A673 (cell line): ENCODE data around the gene BBS5. TPM values are rescaled to one million over a fixed set of nuclear protein-coding genes. Genes with fewer than 3 reads are reported as not detected.

Experiments
- BruUV-seq: library from RNA; stranded (reverse); fragments of 400-500 nt; replicated peaks from 2 replicates; lab custom pipeline; 2021; lab: Mats Ljungman, UMichigan
- CTCF ChIA-PET: fragments of 300-600 bp; sonication (Branson Sonifier 250); formaldehyde crosslinking; loops from one replicate; lab custom pipeline; 2022; ENCODE audit warnings: antibody characterized with exemption; lab: Charles Lee
- POLR2A ChIA-PET: fragments of 300-600 bp; sonication (Branson Sonifier 250); formaldehyde crosslinking; loops from one replicate; lab custom pipeline; 2022; ENCODE audit warnings: antibody characterized with exemption; ENCODE audit not compliant: low non-redundant PET; lab: Charles Lee
- DNase-seq: peaks from one replicate; pipeline ENCODE4 v3.0.0-alpha.2; 2015; ENCODE audit warnings: low spot score
- H3K27ac ChIP-seq: fragments of 200-600 bp; sonication (generic); 2 replicates; pipeline ENCODE4 v1.5.1; 2016; ENCODE audit warnings: mixed run types, low read depth, mild to moderate bottlenecking, mixed read lengths, antibody characterized with exemption, low read length; ENCODE audit not compliant: poor library complexity, severe bottlenecking
- H3K27me3 ChIP-seq: fragments of 200-600 bp; sonication (generic); replicated peaks from 2 replicates; pipeline ENCODE4 v1.6.1; 2017; ENCODE audit warnings: mixed run types, low read depth, mild to moderate bottlenecking, mixed read lengths, antibody characterized with exemption, low read length; ENCODE audit not compliant: insufficient read depth, poor library complexity
- H3K36me3 ChIP-seq: fragments of 200-600 bp; sonication (generic); 2 replicates; pipeline ENCODE4 v1.6.1; 2016; ENCODE audit warnings: mixed run types, mild to moderate bottlenecking, mixed read lengths, antibody characterized with exemption, low read length; ENCODE audit not compliant: insufficient read depth, poor library complexity, severe bottlenecking
- H3K4me1 ChIP-seq: fragments of 200-600 bp; sonication (generic); 2 replicates; pipeline ENCODE4 v1.6.1; 2017; ENCODE audit warnings: mixed run types, mild to moderate bottlenecking, mixed read lengths, antibody characterized with exemption, low read length; ENCODE audit not compliant: insufficient read depth, poor library complexity, severe bottlenecking
- H3K4me3 ChIP-seq: fragments of 200-600 bp; sonication (generic); 2 replicates; pipeline ENCODE4 v1.5.1; 2016; ENCODE audit warnings: low read depth, mixed run types, mild to moderate bottlenecking, mixed read lengths, low read length; ENCODE audit not compliant: poor library complexity, severe bottlenecking
- H3K9me3 ChIP-seq: fragments of 200-600 bp; sonication (generic); 2 replicates; pipeline ENCODE4 v1.6.1; 2016; ENCODE audit warnings: mixed run types, low read depth, mild to moderate bottlenecking, mixed read lengths, antibody characterized with exemption, low read length; ENCODE audit not compliant: poor library complexity, severe bottlenecking
- EZH2 ChIP-seq: fragments of 200-600 bp; sonication (generic); IDR thresholded peaks from 2 replicates; pipeline ENCODE4 v1.6.1; 2017; ENCODE audit warnings: borderline replicate concordance, low read depth, mild to moderate bottlenecking, mixed read lengths, antibody characterized with exemption, low read length; ENCODE audit not compliant: poor library complexity, severe bottlenecking
- intact Hi-C: fragments of 100-400 bp; cut with micrococcal nuclease; formaldehyde crosslinking; loops from one replicate; pipeline ENCODE4 v1.10.0; 2022; ENCODE audit not compliant: unreplicated experiment
- total RNA-seq: library from RNA; stranded (reverse); gene quantifications from 2 replicates; pipeline ENCODE4 v1.2.3, GENCODE V29; 2021
- TF ChIP-seq, protein P1 (sequence below): fragments of 300-800, 200-600 bp; sonication (generic); conservative IDR thresholded peaks from 2 replicates; pipeline ENCODE4 v1.5.1; 2017; ENCODE audit warnings: low read depth, mild to moderate bottlenecking, antibody characterized with exemption, low read length, moderate library complexity, mixed read lengths

BBS5 gene
- total RNA-seq, 1 experiment from 2014 or later, result 11.5 TPM

DNA sequence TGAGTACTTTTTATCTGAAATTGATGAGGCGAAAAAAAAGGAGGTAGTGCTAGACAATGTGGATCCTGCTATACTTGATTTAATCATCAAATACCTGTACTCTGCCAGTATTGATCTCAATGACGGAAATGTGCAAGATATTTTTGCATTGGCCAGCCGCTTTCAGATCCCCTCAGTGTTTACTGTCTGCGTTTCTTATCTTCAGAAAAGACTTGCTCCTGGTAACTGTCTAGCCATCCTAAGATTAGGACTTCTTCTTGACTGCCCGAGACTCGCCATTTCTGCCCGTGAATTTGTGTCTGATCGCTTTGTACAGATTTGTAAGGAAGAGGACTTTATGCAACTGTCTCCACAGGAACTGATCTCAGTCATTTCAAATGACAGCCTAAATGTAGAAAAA lies 30.7 kb downstream of the BBS5 start:
- intact Hi-C loops, result no loop called here
- Histone ChIP-seq H3K4me3 (no peak overlapping the region), H3K27ac (no peak overlapping the region), H3K4me1 (peaks cover 4% of the 10 kb centered on the region), H3K36me3 (no peaks in the 10 kb centered on the region), H3K27me3 (no peaks in the 10 kb centered on the region), H3K9me3 (no peaks in the 10 kb centered on the region)
- TF ChIP-seq, protein P1, sequence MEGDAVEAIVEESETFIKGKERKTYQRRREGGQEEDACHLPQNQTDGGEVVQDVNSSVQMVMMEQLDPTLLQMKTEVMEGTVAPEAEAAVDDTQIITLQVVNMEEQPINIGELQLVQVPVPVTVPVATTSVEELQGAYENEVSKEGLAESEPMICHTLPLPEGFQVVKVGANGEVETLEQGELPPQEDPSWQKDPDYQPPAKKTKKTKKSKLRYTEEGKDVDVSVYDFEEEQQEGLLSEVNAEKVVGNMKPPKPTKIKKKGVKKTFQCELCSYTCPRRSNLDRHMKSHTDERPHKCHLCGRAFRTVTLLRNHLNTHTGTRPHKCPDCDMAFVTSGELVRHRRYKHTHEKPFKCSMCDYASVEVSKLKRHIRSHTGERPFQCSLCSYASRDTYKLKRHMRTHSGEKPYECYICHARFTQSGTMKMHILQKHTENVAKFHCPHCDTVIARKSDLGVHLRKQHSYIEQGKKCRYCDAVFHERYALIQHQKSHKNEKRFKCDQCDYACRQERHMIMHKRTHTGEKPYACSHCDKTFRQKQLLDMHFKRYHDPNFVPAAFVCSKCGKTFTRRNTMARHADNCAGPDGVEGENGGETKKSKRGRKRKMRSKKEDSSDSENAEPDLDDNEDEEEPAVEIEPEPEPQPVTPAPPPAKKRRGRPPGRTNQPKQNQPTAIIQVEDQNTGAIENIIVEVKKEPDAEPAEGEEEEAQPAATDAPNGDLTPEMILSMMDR, result no peak
- no peak for TF ChIP-seq EZH2
- BruUV-seq, result no TSS peak
- ChIA-PET POLR2A (no interaction called here), CTCF (no interaction called here)
- DNase-seq, result no peak

DNA sequence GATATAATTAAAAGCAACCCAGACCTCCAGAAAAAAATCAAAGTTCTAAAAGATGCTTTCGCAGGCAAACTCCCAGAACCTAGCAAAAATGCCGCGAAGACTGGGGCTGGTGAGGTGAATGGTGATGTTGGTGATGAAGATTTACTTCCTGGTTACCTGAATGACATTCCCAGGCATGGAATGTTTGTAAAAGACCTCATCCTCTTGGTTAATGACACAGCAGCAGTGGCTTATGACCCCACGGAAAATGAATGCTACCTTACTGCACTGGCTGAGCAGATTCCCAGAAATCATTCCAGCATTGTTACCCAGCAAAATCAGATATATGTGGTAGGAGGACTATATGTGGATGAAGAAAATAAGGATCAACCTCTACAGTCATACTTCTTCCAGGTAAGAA lies 31.2 kb downstream of the BBS5 start:
- intact Hi-C loops, result no loop called here
- ChIA-PET CTCF (no interaction called here), POLR2A (no interaction called here)
- Histone ChIP-seq H3K27ac (no peak overlapping the region), H3K4me1 (peaks cover 4% of the 10 kb centered on the region), H3K27me3 (no peaks in the 10 kb centered on the region), H3K36me3 (no peaks in the 10 kb centered on the region), H3K4me3 (no peak overlapping the region), H3K9me3 (no peaks in the 10 kb centered on the region)
- TF ChIP-seq EZH2, result no peak
- TF ChIP-seq, protein P1, result no peak
- DNase-seq, result no peak
- no TSS peak for BruUV-seq

DNA sequence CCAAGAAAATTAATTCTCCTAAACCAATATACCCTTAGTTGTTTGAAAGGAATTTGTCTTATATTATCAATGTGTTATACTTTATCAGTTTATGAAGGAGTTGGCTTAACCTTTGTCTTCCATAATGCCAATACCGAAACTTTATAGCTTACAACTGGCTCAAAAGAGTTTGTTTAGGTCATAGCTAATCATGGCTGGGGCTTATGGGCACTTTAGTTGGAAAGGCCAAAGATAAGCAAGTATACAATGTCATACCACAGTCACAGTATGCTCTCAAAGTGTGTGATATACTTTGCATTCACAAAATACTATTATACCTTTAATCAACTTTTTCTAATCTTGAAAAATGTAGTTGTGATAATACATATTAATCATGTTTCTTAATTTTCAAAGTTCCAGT lies 32.5 kb downstream of the BBS5 start:
- H3K9me3 ChIP-seq, result no peaks in the 10 kb centered on the region
- CTCF ChIA-PET, result no interaction called here

More for the DNA sequence above, 32.5 kb downstream of the BBS5 start:
- Histone ChIP-seq H3K36me3 (no peaks in the 10 kb centered on the region), H3K4me1 (peaks cover 4% of the 10 kb centered on the region), H3K27ac (no peak overlapping the region), H3K4me3 (no peak overlapping the region), H3K27me3 (no peaks in the 10 kb centered on the region)
- POLR2A ChIA-PET, result no interaction called here
- intact Hi-C loops, result no loop called here
- no peak for DNase-seq
- TF ChIP-seq, protein P1, result no peak
- TF ChIP-seq EZH2, result no peak
- BruUV-seq, result no TSS peak
